GM18508 (cell line): ENCODE results near the gene LHFPL2.

Experiments used
- ATAC-seq: cut with Tn5 transposase; IDR thresholded peaks from one replicate; pipeline ENCODE4 v1.9.1; 2021; ENCODE audit warnings: moderate number of reproducible peaks; ENCODE audit not compliant: insufficient read depth, unreplicated experiment

Gene LHFPL2

DNA sequence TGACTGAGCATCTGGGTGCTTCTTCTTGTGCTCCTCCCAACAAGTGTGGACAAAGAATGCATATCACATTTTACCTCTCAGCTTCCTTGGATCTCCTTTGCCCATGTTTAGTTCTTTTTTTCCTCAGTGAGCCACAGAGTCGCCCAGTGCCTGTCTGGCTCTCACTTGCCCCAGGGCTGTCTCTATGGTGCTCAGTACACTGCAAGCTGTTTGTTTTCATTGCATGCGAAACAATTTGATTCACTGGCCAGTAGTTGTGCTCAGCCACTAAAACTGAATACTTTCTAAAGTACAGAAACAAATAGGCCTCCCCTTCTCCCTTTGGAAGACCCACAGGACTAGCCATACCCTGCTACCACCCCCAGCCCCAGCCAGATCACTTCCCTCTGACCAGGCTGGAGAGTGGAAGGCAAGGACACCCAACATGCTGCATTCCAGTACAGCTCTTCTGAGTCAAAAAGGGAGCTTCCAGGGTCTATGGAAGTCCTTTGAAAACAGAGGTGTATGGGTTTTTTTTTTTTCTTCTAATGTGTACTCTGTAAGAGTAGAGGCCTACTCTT lies 3.8 kb downstream of the LHFPL2 start:
- no peak for ATAC-seq

DNA sequence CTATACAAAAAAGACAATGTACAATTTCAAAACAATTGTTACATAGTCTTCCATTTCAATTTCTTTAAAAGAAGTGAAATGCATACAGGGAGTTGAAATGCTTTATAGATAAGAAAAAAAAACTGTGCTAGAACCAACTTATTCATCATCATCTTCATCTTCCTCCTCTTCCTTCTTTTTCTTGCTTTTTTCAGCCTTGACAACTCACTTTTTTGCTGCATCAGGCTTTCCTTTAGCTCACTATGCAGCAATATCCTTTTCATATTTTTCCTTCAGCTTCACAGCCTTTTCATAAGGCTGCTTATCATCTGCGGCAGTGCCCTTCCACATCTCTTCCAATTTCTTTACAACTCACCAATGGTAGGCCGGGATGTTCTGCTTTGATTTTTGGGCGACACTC lies 4.4 kb downstream of the LHFPL2 start:
- no peak for ATAC-seq

DNA sequence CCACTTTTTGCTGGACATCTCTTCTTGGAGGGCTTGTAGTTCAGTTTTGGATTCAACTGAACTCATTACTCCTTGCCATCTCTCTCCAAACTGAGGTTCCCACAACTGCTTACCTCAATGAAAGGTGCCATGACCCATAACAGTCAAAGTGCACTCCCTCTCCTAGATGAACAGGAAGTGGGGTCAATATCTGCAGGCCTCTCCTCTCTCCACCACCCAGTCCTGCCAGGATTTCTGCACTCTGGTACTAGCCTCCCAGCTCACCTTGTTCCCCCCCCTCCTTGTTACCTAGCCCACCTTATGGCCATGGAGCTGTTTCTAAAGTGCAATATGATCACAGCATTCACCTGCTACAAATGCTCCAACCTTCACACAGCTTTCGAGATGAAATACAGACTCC lies 5.9 kb downstream of the LHFPL2 start:
- ATAC-seq = no peak

DNA sequence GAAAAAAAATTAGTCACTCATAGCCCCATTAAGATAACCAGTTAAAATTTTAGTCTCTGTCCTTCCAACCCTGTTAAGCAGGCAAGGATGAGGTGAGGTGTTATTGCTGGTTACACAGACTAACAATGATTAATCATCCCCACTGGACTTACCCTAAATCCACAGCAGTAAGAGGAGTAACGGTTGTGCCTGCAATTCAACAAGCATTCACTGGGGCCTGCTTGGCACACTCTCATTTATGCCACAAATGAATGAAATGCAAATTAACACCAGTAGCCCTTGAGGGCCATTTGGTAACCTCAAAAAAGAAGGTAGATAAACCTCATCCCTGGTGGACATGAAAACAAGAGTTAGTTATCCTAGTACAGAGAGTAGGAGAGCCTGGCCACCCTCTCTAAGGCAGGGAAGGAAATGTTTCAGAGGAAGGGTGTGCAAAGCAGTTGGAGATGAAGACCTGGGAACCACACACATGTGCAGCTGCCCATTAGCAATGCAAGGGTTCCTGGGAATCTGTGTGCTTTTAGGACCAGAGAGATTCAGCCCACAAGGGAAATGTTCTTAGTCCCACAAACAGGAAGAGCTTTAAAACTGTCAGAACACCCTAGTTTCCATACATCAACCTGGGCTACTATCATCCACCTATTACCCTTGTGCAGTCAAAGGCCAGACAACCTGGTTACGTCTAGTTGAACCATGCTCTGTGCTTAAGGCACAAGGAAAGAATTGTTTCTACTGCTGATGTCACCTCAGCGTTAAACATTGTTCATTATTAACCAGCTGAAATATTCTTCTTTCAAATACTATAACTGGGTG lies 7.7 kb downstream of the LHFPL2 start:
- peak; percentile 73 for ATAC-seq

DNA sequence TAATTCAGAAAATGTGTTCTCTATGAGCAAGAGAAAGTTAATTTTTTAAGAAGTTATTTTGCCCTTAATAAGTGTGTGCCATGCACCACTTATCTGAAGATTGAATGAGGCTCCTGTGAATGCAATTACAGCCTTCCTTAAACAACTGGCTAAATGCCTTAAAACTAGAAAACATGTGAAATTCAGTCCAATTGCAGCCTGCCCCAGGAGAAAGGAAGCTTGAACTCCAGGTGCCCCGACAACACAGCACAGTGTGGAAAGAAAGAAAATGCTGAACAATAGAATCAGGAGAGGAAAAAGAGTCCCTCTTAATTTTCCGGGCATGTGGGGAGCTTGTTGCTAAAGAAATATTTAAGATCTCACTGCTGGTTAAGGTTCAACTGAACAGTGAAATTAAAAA lies 8.8 kb downstream of the LHFPL2 start:
- no peak for ATAC-seq

DNA sequence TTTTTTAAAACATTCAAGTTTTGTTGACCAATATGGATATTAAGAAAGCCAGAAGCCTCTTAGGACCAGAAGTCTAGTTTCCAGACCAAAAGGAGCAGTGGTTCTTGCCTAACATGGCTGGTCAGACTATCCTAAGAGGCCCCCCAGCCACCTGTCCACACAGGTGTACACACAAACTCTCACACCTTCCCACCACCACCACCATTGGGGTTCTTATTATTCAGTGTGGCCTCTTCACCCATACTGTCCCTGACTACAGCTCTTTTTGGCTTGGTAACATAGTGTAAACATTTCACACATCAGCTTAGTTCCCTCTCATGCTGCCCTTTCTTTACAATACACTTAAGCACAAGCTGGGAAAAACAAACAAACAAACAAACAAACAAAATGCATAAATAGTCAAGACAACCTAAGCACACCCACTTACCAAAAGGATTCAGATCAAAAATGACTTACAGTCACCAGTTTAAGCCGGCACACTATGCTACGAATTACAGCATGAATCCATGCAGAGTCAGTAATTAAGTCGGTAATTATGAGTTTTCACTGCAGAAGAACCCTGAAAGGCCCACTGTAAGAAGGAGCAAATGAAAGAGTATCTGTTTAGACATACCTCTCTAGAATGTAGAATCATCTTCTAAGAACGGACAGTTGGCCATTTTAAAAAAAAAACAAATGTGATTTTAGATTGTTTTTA lies 9.5 kb downstream of the LHFPL2 start:
- no peak for ATAC-seq

DNA sequence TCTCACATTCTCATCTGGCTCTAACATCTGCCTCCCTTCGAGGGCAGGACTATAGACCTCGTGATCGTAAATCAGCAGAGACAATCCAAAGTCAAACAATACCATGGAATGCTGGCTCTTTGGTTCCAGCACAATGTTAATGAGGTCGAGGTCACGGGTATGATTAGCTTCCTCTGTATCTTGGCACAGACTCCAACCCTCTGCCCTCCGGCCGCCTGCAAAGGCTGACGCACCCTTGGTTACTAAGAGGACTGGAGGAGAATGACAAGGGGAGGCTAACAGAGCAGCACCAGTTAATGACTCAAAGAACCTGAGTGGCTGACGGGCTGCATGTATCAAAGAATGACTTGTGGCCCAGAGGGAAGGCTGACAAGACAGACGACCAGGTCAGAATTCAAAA lies 10.1 kb downstream of the LHFPL2 start:
- no peak for ATAC-seq

DNA sequence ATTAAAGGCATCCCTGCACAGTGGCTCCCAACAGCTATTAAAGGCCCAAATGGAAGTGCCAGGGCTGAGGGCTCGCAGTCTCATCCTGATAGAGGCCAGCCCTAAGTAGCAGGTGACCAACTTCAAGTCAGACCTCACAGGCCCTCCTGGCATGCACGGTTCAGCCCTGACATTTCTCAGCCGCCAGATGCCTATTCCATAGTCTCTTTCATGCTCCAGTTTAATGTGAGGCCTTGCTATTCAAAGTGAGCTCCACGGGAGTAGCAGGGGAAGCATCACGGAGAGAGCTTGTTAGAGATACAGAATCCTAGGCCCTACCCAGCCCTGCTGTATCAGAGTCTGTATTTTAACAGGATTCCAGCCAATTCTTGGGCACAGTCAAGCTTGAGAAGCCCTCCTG lies 11.1 kb downstream of the LHFPL2 start:
- ATAC-seq = no peak

DNA sequence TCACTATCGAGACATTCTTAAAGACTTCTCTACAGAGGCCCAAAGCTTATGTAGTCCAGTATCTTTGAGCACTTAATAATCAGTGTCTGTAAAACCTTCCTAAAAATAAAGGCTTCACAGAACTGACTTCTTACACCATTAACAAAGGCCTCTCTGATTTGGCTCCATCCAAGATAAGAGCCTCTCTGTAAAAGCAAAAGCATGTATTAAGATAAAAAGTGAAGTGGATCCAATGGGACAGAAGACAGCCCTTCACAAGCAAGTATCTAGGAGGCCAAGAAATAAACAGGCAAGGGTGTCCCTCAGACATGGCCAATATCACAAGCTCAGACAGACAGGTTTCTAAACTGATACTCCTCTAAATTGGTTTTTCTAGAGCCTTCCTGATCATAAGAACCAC lies 11.9 kb downstream of the LHFPL2 start:
- no peak for ATAC-seq

DNA sequence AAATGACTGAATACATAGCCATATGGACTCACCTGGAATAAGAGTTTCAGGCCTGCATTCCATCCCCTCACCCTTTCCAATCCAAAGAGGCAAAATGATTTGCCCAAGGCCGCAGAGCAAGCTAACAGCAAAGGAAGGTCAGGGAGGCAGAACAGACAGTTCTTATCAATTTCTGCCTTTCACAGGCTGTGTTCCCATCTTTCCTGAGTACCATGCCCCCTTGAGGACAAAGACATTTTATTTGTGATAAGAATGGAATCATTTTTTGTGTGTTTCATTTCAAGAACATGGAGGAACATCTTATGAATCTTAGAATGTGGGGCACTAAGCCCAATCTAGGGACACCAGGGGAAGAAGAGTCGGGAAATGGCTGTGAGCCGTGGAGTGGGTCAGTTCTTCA lies 13.9 kb downstream of the LHFPL2 start:
- no peak for ATAC-seq

DNA sequence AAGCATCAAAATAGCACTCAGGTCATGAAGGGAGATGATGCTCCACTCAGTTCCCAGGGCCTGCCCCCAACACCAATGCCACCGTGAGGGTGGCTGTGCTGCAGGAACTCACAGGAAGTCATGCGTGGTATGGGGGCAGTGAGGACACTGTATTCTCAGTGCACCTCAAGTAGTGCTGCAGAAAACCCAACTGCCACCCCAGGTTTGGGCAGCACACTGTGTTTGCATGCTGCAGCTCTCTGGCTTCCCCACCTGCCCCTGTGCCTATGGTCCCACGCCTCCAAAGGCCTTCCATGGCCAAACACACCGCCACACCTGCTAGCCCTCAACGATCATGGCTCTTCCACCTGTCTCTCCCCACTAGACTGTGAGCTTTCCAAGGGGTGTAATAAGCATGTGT lies 14.3 kb downstream of the LHFPL2 start:
- ATAC-seq = no peak

DNA sequence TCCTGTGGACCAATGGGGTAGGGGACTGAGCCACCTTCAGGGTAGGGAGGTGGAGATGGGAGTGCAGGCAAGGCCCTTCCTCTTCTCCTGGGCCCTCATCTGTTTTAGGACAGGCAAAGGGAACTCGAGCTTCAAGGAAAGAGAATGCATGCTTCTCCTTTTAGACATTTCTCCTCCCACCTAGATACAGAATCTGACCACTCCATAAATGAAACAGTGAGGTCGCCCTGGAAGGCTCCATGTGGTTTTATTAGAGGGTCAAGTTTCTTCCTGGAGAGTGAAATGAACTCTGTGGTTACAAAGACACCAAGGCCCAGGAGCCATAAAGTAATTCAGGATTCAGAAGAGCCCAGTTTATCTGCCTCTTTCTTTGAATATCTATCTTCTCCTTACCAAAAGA lies 14.9 kb downstream of the LHFPL2 start:
- ATAC-seq = no peak

DNA sequence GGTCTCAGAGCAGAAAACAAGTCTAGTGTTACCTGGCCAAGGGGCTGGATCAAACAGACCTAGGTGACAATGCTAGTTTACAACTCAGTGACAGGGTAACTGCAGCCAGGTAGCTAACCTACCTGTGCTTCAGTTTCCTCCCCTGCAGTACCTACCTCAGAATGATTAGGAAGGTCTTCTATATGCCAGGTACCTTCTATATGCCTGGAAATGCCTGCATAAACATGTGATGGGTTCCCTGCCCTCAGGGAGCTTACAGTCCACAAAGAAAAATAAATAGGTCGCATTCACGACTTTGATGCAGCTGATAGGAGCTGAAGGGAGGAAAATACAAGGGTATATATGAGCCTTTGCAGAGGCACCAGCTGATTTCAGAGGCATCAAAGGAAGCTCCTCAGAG lies 16.1 kb downstream of the LHFPL2 start:
- no peak for ATAC-seq

DNA sequence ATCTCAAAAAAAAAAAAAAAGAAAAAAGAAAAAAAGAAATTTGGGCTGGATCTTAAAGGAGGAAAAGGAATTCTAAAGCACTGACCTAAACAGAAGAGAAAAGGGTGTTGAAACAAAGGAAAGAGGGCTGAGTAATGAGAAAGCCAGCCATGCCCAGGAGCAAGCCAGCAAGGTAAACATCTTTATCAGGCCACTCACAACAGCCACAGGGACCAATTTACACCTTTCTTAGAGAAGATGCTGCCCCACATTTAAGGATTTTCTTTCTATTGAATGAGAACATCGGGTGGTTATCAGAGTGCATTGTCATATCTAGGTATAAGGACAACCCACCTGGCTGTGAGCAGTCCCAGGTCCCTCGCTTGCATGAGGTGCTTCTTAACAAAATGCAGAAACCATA lies 16.6 kb downstream of the LHFPL2 start:
- ATAC-seq = no peak

DNA sequence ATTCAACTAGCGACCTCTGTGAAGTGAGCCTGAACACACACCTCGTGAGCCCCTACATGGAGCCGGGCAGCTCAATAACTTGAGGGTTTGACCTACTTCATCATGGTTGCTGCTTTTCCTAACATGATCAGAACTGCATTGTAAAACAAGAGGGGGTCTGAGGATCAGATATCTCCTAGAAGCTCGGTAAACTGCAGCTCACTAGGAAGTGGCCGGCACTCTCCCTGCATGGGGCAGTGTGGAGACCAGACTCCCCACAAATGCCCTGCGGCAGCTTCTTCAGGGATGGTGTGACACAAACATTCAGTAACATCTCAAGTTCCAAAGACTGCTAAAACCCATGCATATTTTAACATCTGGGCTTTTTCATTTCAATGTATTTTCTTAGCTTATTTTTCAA lies 18.5 kb downstream of the LHFPL2 start:
- no peak for ATAC-seq

DNA sequence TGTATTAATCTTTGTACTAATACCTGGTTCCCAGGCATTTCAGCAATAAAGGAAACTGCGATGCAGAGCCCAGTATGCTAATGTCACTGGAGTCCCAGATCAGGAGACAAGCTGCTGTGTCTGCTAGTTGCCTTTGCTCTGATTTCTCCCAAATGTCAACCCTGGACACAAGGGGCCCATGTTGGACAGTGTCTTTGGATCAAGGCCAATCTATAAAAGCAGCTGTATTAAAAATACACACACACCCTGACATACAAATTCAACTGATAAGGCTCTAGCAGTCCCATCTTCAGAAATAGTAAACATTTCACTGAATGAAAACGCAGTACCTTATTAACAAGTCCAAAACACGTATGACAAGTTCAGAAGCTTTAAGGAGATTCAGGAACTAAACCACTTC lies 18.9 kb downstream of the LHFPL2 start:
- ATAC-seq = no peak

DNA sequence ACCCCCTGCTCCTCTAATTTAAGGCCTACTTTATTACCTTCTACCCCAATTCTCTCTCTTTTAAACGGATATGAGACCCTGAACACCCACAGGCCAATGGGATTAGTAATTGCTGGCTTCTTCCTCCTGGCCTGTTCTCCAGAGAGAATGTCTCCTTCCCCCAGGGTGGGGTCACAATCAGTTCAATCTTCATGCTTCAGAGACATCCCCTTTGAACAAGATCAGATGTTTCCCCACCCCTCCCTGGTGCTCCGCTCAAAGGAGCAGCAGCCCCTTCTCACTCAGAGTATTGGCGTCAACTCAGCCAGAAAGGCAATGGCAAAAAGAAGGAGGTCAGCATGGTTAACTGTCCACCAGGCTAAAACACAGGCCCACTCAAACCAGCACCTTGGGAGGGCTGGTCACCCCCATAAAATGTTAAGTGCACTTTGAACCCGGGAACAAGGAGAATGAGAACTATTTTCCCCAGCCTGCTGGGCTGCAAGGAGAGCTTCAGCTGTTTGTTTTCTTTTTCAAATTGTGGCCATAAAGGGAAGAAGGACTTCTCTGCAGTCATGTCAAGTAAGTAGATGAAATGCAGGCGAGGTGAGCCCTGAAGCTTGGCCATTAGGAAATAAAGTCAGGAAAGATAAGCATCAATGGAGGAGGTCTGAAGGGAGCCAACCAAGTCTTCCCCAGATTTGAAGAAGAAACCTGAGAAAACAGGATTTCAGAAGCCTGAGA lies 20.1 kb downstream of the LHFPL2 start:
- ATAC-seq = no peak

DNA sequence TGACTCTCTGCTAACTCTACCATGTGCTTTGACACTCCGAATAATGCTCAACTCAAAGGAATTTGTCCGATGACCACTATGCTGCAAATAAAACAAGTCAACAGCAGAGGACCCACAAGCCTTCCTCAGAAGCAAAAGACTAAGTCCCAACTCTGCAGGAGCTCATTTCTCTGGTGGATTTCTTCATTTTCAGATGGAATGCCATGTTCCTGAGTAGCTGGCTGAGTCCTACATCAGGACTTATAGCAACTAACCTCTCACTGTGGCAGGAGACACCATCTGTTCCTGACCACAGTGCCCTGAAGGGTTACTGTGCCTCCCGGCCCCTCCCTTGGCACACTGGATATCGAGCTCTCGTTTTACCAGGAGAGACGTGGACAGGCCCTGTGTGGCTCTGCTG lies 20.8 kb downstream of the LHFPL2 start:
- no peak for ATAC-seq

DNA sequence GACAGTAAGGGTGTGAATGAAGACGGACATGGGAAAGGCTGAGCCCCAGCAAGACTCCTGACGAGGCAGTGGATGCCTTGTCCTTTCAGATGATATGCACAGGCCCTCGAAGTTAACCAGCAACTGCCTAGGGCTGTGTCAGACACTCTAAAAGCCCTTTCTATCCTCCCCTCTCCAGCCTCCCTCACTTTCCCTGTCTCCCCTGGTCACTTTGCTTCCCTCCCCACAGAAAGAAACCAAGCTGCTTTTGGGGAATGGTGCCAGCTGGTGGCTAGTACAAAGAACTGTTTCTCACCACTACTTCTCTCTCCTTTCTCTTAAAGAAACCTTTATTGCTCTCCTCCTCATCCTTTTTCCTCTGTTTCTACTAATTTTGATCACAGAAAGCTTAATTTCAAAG lies 21.4 kb downstream of the LHFPL2 start:
- ATAC-seq = no peak

DNA sequence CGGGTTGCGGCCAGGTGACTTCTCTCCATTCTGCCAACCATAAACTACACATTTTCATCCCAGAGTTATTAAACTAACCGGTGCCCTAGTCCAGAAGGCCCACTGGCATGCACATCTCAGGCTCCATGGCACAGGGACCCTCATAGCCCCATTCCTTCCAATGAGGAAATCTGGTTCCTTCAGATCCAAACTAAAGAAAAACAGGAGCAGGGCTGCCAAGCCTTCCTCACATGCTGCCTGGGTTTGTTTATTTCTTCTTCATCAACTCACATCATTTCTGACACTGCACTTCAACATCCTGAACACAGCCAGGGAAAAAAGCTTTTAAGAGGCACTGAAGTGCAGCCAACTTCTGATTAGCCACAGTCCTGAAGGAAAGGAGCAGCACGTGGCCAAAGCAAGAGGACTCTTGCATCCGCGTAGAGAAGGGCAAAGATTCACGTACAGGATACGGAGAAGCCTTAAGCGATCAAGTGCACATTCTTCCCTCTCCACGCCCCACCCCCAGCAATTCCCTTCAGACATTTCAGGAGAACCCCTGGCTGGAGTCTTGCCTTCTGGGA lies 22.5 kb downstream of the LHFPL2 start:
- no peak for ATAC-seq

DNA sequence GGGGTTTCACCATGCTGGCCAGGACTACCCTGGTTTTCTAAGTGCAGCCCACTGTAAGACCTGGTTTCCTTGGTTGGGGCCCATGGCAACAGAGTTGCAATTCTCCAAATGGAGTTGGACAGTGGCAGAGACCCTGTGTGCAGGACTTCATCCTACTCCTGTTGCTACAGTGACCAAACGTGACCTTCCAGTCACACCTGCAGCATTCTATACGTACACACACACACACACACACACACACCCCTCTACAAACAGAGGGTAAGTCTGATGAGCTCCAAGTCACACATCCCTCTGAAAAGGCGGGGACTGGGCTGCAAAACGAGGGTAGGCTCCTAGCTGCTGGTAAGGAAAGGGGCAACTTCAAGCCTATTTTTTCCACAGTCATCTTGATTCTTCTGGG lies 23.6 kb downstream of the LHFPL2 start:
- ATAC-seq = no peak
